DMS 273 (cell line): ENCODE measurements around the gene TBC1D2B.

Source experiments
- DNase-seq: peaks from one replicate; lab custom pipeline; 2025; ENCODE audit not compliant: unreplicated experiment; lab: John Stamatoyannopoulos, UW

Gene TBC1D2B

DNA sequence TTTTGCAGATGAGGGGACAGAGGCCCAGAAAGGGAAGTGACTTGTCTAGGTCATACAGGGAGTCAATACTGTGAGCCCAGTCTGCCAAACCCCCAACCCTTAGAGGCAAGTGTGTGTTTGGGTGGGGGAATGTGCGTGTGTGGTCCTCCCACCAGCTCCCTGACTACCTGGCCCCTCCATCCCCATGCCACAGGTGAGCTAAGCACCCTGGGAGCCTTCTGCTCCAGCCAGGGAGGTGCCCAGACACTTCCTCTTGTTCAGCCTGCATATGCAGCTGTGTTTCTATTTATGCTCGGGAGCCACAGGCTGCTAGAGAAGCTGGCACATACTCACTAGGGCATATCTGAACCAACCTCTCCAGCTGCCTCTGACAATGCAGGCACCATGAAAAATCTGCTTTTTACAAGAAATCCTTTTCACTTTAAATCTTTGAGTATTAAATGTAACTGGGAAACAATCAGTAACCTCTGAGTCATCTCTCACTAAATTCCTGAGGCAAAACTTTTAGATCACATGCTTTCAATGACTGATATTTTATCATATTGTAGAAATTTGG, 20.7 kb downstream of the TBC1D2B start:
- DNase-seq = peak; percentile 61

- peak; percentile 18 for DNase-seq
These were observed 21.4 kb downstream of the TBC1D2B start for GRCh38 chr15:78055919-78056713.

DNA sequence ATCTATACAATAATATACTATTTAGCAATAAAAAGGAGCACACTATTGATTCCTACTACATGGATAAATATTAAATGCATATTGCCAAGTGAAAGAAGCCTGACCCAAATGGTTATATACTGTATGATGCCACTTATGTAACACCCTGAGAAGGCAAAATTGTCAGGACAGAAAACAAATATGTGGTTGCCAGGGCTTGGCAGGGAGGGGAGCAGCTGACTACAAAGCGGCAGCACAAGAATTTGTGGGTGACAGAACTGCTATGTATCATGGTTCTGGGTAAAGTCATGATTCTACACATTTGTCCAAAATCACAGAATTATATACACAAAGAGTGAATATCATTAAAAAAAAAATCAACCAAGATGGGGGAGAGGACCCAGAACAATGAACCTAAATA, 22.5 kb downstream of the TBC1D2B start:
- DNase-seq = no peak

DNA sequence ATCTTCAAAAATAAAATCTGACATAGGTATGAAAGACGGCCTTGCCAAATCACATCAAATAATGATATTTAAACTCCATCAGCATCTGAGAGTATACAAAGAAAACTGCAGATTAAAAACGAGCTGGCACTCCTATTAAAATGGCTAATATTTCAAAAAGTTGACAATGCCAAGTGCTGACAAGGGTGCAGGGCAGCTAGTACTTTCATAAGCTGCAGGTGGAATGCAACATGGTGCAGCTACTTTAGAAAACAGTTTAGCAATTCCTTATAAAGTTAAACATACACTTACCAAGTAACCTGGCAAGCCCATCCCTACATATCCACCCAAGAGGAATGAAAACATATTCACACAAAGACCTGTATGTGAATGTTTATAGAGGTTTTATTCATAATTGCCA, 23.0 kb downstream of the TBC1D2B start:
- no peak for DNase-seq

DNA sequence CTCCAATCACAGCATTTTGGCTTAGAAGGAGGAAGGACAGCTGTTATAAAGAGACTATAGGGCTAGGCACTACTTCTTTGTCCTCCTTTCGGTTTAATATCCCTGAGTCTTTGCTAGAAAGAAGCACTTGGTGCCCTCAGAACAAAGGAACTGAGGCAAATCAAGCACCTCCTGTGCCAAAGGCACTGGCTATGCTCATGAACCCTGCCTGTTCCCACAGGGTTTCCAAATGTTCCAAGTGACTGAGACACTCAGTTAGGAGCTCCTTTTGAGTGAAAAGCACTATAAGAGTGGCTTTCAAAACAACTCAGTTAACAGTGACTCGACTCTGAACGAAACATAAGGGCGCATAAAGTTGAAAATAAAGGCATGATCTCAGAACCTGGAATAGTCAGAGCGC, 25.0 kb downstream of the TBC1D2B start:
- no peak for DNase-seq

GRCh38 chr15:78052001-78052401, 25.5 kb downstream of the TBC1D2B start:
- peak; percentile 73 for DNase-seq

DNA sequence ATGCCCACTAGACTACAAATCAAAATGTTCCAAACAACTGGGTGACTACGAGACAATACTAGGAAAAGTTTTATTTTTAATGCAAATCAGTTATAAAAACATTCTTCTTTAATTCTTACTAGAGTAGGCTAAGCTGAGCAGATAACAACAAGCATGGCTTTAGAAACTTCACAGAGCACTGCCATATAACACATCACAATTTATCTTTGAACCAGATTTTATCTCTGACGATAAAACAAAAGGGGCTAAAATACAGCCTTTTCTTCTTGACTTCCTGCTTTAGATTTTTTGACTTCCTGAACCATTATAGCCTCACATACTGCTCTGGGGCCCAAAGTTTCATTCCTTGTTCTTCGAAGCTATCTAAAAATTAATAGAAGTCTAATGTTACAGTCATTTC, 25.9 kb downstream of the TBC1D2B start:
- no peak for DNase-seq

DNA sequence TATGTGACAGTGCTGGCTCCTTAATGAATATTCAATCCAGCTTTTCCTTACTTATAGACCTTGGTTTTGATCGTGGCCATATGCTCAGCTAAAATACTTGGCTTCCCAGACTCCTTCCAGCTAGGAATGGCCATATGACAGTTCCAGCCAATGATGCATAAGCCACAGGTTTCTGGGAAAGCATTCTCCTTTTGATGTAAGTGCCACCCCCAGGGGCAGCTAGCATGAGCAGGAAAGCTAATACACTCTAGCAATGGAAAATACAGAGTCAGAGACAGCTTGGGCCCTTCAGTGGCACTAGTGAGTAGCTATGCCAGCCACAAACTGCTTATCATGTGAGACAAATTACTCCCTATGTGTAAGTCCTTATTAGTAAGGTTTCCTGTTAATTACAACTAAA, 26.7 kb downstream of the TBC1D2B start:
- peak; percentile 82 for DNase-seq

DNA sequence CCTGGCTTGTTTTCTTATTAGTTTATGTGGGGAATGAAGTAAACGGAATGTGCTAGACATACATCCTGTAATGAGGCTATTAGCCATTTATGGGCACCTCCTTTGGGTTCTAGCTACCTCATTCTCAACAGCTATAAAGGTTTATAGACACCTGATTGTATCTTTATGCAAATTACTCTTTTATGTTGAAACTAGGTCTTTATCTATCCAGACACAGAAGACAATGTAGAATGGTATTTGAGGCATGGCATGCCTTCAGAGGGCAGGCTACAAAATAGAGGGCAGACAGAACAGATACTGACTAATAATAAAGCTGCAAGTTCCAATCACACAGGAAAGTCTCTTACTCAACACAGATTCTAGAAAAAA, 27.1 kb downstream of the TBC1D2B start:
- no peak for DNase-seq

GRCh38 chr15:78049691-78050440, 27.6 kb downstream of the TBC1D2B start:
- DNase-seq = peak; percentile 57

DNA sequence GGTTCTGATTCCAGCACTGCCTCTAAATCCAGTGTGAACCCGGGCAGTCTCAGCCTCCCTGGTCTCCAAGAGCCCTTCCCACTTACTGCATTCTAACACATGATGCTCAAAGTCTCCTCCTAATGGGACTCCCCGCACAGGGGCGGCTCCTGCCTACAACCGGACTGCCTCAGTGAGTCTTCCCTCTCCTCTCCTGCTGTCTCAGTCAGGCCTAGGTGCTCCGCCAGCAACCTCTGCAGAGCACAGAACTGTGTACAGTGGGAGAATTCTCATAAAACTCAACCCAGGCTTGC, 28.9 kb downstream of the TBC1D2B start:
- DNase-seq = no peak

- DNase-seq = no peak
These were observed 29.5 kb downstream of the TBC1D2B start for GRCh38 chr15:78047761-78048627.

DNA sequence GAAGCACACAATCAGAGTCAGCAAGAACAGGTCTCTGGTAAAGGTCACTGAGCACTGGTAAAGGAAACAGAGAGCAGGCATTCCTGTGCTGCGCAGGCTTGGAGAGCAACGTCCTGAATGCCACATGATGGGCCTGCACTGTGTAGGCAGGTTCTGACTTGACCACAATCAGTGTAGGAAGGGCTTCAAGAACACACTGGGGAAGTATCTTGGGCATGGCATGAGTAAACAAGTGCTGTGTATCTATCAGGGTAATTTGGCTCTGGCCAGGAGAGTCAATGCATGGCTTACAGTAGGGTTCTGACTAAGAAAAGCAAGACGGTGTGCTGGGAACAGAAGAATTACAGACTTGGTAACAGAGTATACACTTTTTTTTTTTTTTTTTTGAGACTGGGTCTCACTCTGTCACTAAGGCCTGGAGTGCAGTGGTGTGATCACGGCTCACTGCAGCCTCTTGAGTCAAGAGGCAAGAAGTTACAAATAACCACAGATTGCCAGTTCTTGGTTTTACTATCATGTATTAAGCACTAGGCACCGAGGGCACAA, 30.6 kb downstream of the TBC1D2B start:
- DNase-seq = no peak

DNA sequence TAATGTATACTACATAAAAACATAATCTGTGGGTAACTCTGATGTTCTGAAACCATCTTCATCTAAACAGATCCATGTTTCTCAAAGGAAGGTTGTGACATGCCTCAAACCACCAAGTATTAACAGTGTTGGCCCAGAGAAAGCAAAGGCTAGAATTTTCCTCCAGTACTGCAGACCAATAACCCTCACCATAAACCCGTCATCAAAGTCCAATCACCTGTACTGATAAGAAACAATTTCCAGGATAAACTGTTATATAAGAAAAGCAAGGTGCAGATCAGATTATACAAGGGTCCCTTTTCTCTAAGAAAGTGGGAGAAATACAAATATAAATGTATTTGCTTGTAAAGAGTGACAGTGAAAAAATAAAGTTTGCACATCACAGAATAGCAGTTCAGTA, 32.3 kb downstream of the TBC1D2B start:
- no peak for DNase-seq

DNA sequence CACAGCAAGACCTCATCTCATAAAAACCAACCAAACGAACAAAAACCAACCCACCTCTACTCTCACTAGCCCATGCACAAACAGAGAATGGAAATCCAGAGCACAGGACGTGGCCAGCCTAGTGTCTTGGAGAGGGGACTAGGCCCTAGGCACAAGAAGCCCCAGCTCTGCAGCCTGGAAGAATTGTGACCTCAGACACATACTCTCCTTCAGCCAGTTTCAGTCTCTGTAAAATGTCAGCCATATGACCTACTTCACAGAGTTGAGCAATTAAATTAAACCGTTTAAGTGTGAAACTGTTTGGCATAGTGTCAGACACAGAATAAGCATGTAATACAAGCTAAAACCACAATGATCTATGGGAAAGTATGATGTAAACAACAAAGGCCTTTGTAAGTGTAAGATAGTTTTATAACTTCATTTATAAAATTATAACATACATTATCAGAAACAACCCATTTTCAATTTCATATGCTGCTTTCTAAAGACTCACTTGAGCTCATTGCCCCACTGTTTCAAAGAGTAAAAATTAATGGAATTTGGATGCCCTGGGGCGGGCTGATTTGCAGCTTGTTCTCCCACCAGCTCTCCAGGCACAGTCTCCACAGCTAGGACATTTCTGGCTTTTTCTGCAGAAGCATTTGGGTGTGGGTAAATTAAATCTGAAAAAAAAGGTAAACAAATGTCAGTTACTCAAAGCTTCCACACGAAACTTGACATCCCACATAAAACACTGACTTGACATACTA, 32.9 kb downstream of the TBC1D2B start:
- DNase-seq = no peak

- DNase-seq = no peak
These were observed 35.6 kb downstream of the TBC1D2B start for GRCh38 chr15:78041946-78042345.

DNA sequence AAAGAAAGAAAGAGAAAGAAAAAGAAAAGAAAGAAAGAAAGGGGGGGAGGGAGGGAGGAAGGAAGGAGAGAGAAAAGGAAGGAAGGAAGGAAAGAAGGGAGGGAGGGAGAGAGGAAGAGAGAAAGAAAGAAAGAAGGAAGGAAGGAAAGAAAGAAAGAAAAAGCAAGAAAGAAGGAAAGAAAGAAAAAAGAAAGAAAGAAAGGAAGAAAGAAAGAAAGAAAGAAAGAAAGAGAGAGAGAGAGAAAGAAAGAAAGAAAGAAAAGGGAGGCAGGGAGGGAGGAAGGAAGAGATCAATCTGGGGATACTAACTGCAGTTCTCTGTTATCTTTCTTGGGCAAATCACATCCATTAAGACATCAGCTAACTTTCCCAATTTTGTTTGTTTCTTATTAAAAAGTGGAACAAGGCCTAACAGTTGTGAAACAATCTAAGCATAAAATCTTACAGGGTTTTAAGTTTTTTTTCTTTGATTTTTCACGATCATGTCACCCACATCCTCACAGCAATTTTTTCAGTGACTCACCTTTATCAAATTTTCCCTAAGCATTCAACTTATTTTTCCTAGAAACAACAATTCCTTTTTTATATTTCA, 36.8 kb downstream of the TBC1D2B start:
- no peak for DNase-seq

GRCh38 chr15:78038585-78039247, 38.8 kb downstream of the TBC1D2B start:
- no peak for DNase-seq

DNA sequence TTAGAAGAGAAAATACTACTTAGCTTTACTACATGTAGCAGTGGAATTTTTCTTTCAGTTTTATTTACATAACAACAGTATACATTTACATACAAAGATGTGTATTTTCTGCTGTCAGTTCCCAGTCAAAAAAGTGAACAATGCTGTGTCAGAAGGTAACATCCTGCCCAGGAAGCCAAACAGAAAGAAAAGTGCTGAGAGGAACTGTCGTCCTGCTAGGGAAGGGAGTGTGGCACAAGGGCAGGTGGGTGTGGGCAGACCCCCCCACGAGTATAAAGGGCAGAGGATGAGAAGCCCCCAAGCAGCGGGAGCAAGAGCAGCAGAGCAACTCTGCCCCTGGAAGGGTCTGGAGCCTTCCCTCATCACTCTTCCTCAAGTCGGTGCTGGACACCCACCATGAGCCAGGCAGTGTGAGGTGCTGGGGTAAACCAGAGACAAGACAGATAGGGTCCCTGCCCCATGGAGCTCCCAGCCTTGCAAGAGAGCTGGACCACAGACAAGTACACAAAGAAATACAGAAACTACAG, 39.7 kb downstream of the TBC1D2B start:
- no peak for DNase-seq
